Lower leg skin (tissue), 3 donors: ENCODE data around the gene KCNQ1OT1.

ENCODE experiments used
- CTCF ChIP-seq, 3 donors: fragments of 450-650 bp; IDR thresholded peaks; one replicate each; pipeline ENCODE4 v1.5.1; 2016; ENCODE audit warnings: antibody characterized with exemption in 3 of 3, mild to moderate bottlenecking in 3 of 3, moderate library complexity in 2 of 3
- POLR2A ChIP-seq, 2 donors: fragments of 450-650 bp; IDR thresholded peaks; one replicate each; pipeline ENCODE4 v1.6.1; 2016 to 2017; ENCODE audit warnings: antibody characterized with exemption in 2 of 2, mild to moderate bottlenecking in 1 of 2, moderate library complexity in 1 of 2

GRCh38 chr11:2691355-2691761, 8.4 kb downstream of the KCNQ1OT1 start:
- TF ChIP-seq CTCF (IDR thresholded peaks at IDR 0.05), result no peak
- TF ChIP-seq POLR2A (IDR thresholded peaks at IDR 0.05), result no peak
